Ishikawa (cell line): Measurements from ENCODE around the gene S100A10.

Source experiments
- CEBPB ChIP-seq: IDR thresholded peaks from 2 replicates; pipeline ENCODE4 v1.6.1; 2012
- EGR1 ChIP-seq: IDR thresholded peaks from 2 replicates; pipeline ENCODE4 v1.6.1; 2012
- EP300 ChIP-seq: IDR thresholded peaks from 2 replicates; pipeline ENCODE4 v1.6.1; 2012; ENCODE audit warnings: borderline replicate concordance
- FOXM1 ChIP-seq: IDR thresholded peaks from 2 replicates; pipeline ENCODE4 v1.6.1; 2012; ENCODE audit warnings: low read depth, borderline replicate concordance
- NFIC ChIP-seq: IDR thresholded peaks from 2 replicates; pipeline ENCODE4 v1.6.1; 2012
- TAF1 ChIP-seq: IDR thresholded peaks from 2 replicates; pipeline ENCODE4 v1.6.1; 2012; ENCODE audit warnings: low read depth, mild to moderate bottlenecking
- TF ChIP-seq, protein P1 (sequence below): IDR thresholded peaks from 2 replicates; pipeline ENCODE4 v1.6.1; 2012

DNA sequence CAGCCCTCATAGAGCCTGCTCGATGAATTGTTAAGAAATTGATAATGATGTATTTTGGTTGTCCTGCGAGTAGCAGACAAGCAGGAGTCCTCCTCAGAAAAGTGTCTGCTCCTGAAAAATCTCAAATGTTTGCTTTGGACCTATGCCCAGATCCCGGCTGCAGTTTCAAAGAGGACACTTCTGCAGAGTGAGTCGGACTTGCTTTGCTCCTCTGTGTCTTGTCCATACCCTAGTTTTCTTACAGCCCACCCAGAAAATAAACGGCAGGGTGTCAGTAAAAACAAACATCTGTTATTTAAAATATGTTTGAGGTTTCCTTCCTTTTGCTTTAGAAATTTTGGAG is 2.8 kb downstream of the S100A10 start:
- TF ChIP-seq TAF1 (no peak), FOXM1 (no peak), NFIC (peak; percentile 82), EP300 (peak; percentile 25; the same call in 1 of the 2 replicates), CEBPB (no peak), EGR1 (no peak)
- TF ChIP-seq, protein P1, sequence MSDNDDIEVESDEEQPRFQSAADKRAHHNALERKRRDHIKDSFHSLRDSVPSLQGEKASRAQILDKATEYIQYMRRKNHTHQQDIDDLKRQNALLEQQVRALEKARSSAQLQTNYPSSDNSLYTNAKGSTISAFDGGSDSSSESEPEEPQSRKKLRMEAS: 0 out of 2 replicates have a peak, but pooled peaks have one; percentile 14
